Stimulated activated CD8-positive, alpha-beta memory T cell treated with anti-CD3 and anti-CD28 coated beads, Interleukin-15, amount 100 ng/mL, for 48 hours (primary cell): ENCODE measurements around the gene SLC25A21.
"Not testable (repeated sequence)": the region's sequence is repeated elsewhere in the genome, so short reads cannot be mapped to it uniquely, and the experiment has no call there.

Experiments
- DNase-seq, 2 donors: peaks; one replicate each; pipeline ENCODE4 v3.0.0-alpha.2; 2020; ENCODE audit warnings: low read depth in 2 of 2

The SLC25A21 gene

GRCh38 chr14:36707570-36707969, 464.8 kb downstream of the SLC25A21 start:
- DNase-seq: no peak

DNA sequence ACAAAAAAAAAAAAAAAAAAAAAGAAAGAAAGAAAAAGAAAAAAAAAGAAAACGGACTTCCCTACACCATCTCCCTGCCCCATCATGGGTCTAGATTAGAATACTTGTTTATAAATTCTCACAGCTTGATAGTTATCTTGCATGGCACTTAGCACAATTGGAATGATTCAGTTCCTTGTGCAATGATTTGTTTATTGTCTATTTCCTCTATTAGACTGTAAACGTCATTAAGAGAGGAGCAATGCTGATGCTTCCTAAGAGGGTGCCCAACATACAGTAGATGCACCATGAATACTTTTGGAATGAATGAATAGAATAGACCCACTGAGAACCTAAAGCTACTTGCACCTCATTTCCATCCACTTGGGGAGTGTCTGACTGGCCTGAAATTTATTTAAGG, 469.9 kb downstream of the SLC25A21 start:
- DNase-seq: no peak

DNA sequence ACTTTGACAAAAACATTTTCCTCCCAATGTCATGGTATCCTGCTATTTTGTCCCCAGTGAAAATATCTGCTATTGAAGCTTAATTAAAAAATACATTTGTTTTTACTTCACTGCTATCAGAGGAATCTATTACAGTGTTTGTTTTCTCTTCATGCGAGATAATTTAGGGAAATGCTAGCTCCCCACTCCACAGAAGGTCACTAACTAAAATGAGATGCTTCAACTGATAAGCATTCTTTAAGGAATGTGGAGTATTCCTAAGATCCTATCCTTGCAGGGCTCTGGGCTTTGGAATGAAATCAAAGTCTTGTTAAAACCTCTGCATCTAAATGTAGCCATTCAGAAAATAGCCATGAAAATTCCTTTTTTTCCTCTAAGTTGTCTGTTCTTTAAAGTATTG, 471.3 kb downstream of the SLC25A21 start:
- DNase-seq: no peak

DNA sequence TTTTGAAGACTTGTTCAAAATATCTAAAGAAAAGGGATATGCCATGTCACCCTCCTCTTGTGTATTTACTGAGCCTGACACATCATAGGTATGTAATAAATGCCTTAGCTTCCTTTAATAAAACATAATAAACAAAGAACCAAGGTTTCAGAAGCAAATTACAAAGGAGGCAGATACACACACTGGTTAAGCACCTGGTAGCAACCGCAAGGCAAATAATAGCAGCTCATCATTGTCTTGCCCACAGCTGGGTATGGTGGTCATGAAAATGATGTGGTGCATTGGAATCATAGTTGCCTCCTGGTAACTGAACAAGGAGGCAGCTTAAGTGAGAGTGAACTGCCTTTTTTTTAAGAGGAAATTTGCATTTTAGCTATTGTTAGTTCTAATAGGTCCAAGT, 471.8 kb downstream of the SLC25A21 start:
- DNase-seq: no peak

GRCh38 chr14:36699420-36699819, 473.0 kb downstream of the SLC25A21 start:
- DNase-seq: not testable (repeated sequence)

- no peak for DNase-seq
Measured at GRCh38 chr14:36690311-36691040, 481.9 kb downstream of the SLC25A21 start.

DNA sequence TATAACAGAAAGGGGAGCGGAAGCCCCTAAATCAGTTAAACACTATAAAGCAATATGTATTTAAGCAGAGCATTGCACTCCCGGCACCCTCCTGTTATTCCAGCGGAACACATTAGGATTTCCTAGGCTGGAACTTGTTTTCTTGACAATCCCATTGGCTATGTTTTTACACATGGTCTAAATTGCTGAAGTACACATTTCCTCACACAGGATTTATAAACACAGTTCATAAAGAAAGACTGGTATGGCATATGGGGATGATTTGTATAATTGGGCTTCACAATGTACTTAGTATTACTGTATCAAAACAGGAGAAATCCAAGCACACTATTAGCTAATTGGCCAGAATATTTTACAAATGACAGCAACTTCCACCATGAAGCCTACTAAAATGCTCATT, 487.5 kb downstream of the SLC25A21 start:
- no peak for DNase-seq

GRCh38 chr14:36683083-36683724, 489.2 kb downstream of the SLC25A21 start:
- DNase-seq: no peak

DNA sequence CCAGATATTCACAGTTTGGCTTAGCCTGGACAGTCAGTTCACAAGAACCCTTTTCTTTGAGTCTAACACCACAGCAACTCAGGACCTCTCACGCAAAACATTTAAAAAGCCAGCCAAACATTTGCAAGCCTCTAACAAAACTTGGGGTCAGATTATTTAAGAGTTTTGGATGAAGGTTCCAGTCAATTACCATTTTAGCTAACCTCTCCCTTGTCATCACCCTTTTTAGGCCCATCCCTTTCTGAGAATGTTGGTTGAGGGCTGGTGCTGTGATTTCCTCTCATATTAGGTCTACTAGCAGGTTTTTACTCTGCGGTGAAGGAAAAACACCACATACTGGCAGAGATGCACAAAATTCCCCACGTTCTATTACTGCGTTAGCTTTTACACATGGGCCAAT, 490.1 kb downstream of the SLC25A21 start:
- no peak for DNase-seq

- DNase-seq: no peak
Measured at GRCh38 chr14:36676236-36676635, 496.2 kb downstream of the SLC25A21 start.

GRCh38 chr14:36675581-36675980, 496.8 kb downstream of the SLC25A21 start:
- DNase-seq: no peak

DNA sequence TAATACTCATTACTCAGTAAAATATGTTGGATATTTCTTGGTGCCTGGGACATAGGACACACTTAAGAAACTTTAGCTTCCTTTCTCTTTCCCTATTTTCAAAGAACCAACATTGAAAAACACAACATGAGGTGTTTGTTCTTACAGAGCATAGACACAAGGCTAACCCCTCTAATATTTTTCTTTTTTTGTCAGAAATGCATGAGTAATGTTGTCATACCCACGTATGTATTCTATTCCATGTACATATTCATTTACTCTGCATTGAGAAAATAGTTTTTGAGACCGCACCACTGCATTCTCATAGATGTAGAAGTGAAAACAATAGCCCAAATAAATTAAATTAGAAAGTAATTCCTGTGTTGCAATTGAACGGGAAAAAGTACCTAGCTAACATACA, 497.7 kb downstream of the SLC25A21 start:
- no peak for DNase-seq

GRCh38 chr14:36672095-36672494, 500.3 kb downstream of the SLC25A21 start:
- no peak for DNase-seq

- DNase-seq: no peak
Measured at GRCh38 chr14:36671149-36671548, 501.3 kb downstream of the SLC25A21 start.

GRCh38 chr14:36667679-36668078, 504.7 kb downstream of the SLC25A21 start:
- DNase-seq: no peak

DNA sequence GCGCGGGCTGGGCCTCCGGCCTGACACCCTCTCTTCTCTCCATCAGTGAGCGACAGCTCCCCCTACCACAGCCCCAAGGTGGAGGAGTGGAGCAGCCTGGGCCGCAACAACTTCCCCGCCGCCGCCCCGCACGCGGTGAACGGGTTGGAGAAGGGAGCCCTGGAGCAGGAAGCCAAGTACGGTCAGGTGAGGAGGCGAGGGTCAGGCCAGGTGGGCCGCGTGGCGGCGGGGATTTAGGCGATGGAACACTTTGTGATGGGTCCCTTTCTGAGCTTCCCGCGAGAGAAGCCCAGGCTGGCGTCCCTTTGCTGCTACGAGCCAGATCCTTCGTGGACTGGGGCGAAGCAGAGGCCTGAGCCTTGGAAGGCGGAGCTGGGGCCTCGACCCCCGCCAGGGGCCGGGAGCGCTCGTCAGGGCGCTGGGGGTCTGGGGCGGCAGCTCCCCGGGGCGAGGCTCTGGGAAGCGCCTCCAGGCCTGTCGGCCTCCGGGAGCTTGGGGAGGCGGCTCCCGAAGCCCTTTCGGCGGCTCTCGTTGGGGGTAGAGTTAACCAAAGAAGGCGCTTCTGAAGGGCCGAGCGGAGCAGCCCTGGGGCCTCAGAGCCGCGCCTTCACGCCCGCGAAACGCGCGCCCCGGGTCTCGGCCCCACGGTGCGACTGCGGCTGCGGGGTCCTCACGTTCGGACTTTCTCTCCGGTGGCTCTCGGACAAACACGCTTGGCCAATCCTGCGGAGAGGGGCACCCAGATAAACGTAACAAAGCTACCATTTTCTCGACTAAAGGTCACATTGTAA, 505.8 kb downstream of the SLC25A21 start:
- no peak for DNase-seq

DNA sequence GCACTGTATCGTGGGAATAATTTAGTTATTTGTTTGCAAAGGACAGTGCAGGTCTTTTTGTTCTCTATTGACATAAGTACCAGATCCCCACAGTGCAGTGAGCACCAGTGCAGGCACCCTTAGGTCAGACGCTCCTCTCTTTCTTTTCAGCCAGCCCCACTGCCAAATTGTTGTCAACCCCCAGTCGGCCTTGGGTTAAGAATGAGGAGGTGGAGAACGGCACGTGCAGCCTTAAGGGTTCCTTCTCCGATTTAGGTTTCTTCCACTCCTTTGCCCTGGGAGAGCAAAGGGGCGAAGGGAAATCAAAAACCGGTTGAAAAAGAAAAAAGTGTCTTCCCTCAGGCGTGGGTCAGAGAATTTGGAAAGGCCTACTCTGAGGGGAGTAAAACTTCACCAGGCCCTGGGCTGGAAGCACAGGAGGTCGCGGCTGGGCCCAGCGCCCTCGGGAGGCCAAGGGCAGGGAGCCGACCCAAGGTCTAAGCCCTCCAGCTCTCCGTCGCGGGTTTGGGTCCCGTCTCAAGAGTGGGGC, 506.5 kb downstream of the SLC25A21 start:
- DNase-seq: no peak

GRCh38 chr14:36664322-36665193, 507.8 kb downstream of the SLC25A21 start:
- DNase-seq: no peak

DNA sequence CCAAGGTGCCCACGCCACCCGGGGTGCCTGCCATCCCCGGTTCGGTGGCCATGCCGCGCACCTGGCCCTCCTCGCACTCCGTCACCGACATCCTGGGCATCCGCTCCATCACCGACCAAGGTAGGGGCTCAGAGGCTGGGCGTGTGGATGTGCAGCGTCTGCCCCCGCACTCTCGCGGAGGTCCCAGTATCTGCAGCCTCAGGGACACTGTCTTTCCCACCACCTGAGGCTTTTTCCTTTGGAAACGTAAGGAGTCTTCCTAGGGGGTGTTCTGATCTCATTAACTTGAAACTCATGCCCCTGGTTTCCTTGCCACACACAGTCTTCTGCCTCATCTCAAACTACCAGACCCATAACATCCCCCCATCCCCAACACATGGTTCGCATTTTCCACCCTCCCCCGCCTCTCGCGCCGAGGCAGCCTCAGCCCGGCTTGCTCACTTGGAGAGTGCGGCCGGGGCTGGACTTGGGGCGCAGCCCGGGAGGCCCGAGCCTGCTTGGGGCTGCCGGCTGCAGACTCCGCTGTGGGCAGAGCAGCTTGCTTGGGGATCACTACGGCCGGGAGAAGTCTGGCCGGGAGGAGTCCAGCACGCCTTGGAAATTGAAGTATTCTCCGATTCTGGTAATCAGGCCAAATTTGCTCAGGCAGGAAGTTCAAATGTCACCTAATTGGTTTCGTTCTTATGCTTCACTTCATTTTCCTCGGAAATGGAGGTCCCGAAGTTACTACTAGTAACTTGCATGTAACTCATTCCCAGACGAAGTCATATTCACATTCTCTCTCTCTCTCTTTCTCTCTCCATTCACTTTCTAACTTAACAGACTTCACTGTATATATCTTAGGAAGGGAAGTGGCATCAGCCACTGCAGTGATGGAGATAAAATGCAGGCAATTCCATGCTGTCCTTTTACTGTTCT, 508.7 kb downstream of the SLC25A21 start:
- no peak for DNase-seq
